Measurements from ENCODE around the gene TMEM272.

DNA sequence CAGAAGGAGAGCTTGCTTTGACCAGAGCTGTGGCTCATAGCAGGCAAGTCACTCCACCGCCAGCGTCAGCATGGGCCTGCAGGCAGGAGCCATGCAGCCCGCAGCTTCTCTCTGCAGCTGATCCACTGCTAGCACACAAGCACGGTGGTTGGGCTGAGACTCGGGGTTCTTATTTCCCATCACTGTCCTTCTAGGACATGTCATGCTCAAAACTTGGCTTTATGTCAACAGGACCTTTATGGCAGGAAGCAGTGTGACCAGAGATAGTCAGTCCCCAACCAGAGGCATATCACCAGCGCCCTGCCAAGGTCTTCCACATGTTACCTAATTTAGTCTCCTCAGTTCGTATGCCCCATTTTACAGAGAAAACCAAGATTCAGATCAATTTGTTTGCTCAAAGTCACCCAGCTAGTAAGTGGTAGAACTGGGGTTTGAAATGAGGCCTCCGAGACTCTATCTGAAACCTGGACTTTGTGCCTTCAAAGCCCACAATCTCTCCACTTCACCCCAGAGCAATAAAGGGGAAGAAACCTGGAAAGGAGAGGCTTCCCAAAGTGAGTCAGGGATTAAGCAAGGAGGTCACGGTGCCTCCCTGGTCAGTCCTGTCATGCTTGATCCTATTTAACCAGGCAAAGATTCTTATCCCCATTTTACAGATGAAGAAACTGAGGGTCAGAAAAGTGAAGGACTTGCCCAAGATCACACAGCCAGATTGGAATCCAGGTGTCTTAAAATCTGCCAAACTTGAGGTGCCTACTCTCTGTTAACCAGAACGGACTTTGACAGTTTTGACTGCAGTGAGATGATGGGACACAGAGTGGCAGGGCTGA lies 5.1 kb downstream of the TMEM272 start:
- TF ChIP-seq RXRA (IDR thresholded peaks at IDR 0.05; ENCODE audit: borderline replicate concordance, low read depth) (no peak), YY1 (IDR thresholded peaks at IDR 0.05; ENCODE audit: low read depth) (no peak), GATA2 (CRISPR knock-in tag; IDR thresholded peaks at IDR 0.05) (no peak), FOSL2 (IDR thresholded peaks at IDR 0.05; ENCODE audit: borderline replicate concordance, low read depth) (no peak), JUND (IDR thresholded peaks at IDR 0.05) (no peak)
- TF ChIP-seq, protein P1, sequence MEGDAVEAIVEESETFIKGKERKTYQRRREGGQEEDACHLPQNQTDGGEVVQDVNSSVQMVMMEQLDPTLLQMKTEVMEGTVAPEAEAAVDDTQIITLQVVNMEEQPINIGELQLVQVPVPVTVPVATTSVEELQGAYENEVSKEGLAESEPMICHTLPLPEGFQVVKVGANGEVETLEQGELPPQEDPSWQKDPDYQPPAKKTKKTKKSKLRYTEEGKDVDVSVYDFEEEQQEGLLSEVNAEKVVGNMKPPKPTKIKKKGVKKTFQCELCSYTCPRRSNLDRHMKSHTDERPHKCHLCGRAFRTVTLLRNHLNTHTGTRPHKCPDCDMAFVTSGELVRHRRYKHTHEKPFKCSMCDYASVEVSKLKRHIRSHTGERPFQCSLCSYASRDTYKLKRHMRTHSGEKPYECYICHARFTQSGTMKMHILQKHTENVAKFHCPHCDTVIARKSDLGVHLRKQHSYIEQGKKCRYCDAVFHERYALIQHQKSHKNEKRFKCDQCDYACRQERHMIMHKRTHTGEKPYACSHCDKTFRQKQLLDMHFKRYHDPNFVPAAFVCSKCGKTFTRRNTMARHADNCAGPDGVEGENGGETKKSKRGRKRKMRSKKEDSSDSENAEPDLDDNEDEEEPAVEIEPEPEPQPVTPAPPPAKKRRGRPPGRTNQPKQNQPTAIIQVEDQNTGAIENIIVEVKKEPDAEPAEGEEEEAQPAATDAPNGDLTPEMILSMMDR (IDR thresholded peaks at IDR 0.05) = no peak
- TF ChIP-seq, protein P2, sequence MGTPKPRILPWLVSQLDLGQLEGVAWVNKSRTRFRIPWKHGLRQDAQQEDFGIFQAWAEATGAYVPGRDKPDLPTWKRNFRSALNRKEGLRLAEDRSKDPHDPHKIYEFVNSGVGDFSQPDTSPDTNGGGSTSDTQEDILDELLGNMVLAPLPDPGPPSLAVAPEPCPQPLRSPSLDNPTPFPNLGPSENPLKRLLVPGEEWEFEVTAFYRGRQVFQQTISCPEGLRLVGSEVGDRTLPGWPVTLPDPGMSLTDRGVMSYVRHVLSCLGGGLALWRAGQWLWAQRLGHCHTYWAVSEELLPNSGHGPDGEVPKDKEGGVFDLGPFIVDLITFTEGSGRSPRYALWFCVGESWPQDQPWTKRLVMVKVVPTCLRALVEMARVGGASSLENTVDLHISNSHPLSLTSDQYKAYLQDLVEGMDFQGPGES (IDR thresholded peaks at IDR 0.05; ENCODE audit: low read depth, low read length) = no peak
- TF ChIP-seq, protein P3, sequence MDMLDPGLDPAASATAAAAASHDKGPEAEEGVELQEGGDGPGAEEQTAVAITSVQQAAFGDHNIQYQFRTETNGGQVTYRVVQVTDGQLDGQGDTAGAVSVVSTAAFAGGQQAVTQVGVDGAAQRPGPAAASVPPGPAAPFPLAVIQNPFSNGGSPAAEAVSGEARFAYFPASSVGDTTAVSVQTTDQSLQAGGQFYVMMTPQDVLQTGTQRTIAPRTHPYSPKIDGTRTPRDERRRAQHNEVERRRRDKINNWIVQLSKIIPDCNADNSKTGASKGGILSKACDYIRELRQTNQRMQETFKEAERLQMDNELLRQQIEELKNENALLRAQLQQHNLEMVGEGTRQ (IDR thresholded peaks at IDR 0.05; ENCODE audit: borderline replicate concordance, low read depth, low read length) = no peak
- TF ChIP-seq, protein P4, sequence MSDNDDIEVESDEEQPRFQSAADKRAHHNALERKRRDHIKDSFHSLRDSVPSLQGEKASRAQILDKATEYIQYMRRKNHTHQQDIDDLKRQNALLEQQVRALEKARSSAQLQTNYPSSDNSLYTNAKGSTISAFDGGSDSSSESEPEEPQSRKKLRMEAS (IDR thresholded peaks at IDR 0.05; ENCODE audit: low read depth) = no peak

Measured in SK-N-SH (cell line).